SK-N-MC (cell line): ENCODE results near the gene CAMTA1.

ENCODE experiments used
- EZH2 ChIP-seq: fragments of 200-600 bp; sonication (generic); IDR thresholded peaks from one replicate; pipeline ENCODE4 v1.6.1; 2017; ENCODE audit warnings: antibody characterized with exemption
- FOXP2 ChIP-seq: optimal IDR thresholded peaks from 2 replicates; pipeline ENCODE3; 2011; ENCODE audit warnings: mild to moderate bottlenecking, moderate library complexity; ENCODE audit not compliant: insufficient read depth; ENCODE audit errors: extremely low read length, control extremely low read depth
- POLR2AphosphoS5 ChIP-seq: IDR thresholded peaks from 2 replicates; pipeline ENCODE4 v1.6.1; 2012; ENCODE audit warnings: mild to moderate bottlenecking, low read depth, low read length, borderline replicate concordance

GRCh38 chr1:7777591-7777990 is 992.3 kb downstream of the CAMTA1 start:
- TF ChIP-seq EZH2 = no peak
- no peak for TF ChIP-seq POLR2AphosphoS5
- TF ChIP-seq FOXP2 = no peak
